Measurements from ENCODE around the gene NADK2.

DNA sequence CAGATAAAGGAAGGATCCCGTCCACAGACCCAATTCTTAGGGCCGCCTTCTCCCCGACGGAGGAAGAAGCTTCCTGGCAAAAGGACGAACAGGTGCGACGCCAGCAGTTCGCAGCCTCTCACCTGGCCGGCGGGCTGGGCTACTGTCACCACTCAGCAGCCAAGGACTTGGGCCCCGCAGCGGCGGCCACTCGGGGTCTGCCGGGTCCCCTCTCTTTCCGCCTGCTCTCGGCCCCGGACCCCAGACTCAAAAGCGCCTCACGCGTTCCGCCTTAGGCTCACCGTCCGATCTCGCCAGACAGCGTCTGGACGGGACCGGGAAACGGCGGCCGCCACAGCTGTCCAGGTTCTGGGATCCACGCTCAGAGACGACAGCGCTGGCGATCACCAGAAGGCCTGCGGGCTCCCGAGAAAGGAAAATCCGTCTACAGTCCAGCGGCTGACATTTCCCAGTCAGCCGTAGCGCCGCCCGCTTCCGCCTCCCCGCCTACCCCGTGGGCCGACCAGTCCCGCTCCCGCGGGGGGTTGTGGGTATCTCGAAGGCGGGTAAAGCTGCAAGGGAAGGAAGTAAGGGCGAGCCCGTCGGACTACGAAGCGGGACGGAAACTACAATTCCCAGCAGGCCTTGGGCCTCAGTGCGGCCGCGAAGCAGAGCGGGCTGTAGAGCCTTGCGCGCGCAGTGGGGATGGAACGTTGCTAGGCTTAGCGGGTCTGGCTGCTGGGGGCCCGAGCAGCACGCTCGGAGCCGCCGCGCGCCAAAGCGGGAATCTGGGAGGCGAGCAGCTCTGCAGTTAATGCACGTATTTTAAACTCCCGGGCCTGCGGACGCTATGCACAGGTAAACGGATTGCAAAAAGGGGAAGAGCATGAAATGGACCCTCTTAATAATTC, 90.0 kb downstream of the NADK2 start, which contains the start of the genes LMBRD2 and SKP2:
- no peak for TF ChIP-seq EZH2phosphoT487 (IDR thresholded peaks at IDR 0.05; ENCODE audit: low read depth)
- TF ChIP-seq, protein P1, sequence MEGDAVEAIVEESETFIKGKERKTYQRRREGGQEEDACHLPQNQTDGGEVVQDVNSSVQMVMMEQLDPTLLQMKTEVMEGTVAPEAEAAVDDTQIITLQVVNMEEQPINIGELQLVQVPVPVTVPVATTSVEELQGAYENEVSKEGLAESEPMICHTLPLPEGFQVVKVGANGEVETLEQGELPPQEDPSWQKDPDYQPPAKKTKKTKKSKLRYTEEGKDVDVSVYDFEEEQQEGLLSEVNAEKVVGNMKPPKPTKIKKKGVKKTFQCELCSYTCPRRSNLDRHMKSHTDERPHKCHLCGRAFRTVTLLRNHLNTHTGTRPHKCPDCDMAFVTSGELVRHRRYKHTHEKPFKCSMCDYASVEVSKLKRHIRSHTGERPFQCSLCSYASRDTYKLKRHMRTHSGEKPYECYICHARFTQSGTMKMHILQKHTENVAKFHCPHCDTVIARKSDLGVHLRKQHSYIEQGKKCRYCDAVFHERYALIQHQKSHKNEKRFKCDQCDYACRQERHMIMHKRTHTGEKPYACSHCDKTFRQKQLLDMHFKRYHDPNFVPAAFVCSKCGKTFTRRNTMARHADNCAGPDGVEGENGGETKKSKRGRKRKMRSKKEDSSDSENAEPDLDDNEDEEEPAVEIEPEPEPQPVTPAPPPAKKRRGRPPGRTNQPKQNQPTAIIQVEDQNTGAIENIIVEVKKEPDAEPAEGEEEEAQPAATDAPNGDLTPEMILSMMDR (IDR thresholded peaks at IDR 0.05; ENCODE audit: low read depth, low read length) = no peak

Measured in OCI-LY3 (cell line).